HEK293T (cell line): ENCODE data around the gene NECAB3.

Experiments
- ARNT ChIP-seq: fragments of 450-650 bp; IDR thresholded peaks from 2 replicates; pipeline ENCODE4 v1.6.1; 2017; ENCODE audit warnings: mild to moderate bottlenecking
- BHLHE40 ChIP-seq: fragments of 450-650 bp; IDR thresholded peaks from 2 replicates; pipeline ENCODE4 v1.6.1; 2016; ENCODE audit warnings: mild to moderate bottlenecking, moderate library complexity, borderline replicate concordance
- FOXA1 ChIP-seq: fragments of 450-650 bp; IDR thresholded peaks from 2 replicates; pipeline ENCODE4 v1.6.1; 2016; ENCODE audit warnings: mild to moderate bottlenecking
- FOXK2 ChIP-seq: fragments of 450-650 bp; IDR thresholded peaks from 2 replicates; pipeline ENCODE4 v1.6.1; 2016; ENCODE audit warnings: mild to moderate bottlenecking
- FOXM1 ChIP-seq: fragments of 450-650 bp; IDR thresholded peaks from 2 replicates; pipeline ENCODE4 v1.6.1; 2017; ENCODE audit warnings: mild to moderate bottlenecking, borderline replicate concordance
- HDGF ChIP-seq: fragments of 450-650 bp; IDR thresholded peaks from 2 replicates; pipeline ENCODE4 v1.6.1; 2017; ENCODE audit warnings: antibody characterized with exemption, borderline replicate concordance
- SP1 ChIP-seq: fragments of 450-650 bp; IDR thresholded peaks from 2 replicates; pipeline ENCODE4 v1.6.1; 2017
- SUZ12 ChIP-seq: fragments of 450-650 bp; IDR thresholded peaks from 2 replicates; pipeline ENCODE4 v1.6.1; 2016; ENCODE audit warnings: mild to moderate bottlenecking
- ZNF384 ChIP-seq: fragments of 450-650 bp; IDR thresholded peaks from 2 replicates; pipeline ENCODE4 v1.6.1; 2016

DNA sequence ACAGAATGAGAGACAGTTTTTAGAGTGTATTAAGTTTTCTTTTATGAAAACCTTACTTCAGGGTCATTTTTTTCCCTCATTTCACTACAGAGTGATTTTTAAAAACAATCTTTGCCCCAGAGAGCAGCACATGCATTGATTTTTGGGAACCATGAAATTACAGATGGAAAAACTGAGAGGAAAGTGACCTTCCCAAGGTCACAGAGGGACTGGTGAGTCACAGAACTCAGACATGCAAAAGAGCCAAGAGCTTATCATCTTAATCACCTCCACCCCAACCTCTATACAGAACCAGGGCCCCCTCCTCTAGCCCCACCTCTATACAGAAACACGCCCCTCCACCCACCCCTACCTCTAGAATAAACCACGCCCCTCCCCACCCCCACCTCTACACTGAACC is 35.2 kb upstream of the NECAB3 start:
- TF ChIP-seq SP1 (no peak), FOXM1 (no peak), HDGF (no peak), FOXA1 (no peak), BHLHE40 (no peak), SUZ12 (no peak), ARNT (no peak), ZNF384 (no peak), FOXK2 (no peak)
